AG09319 (cell line): Measurements from ENCODE around the gene FER.

Experiments used
- DNase-seq: peaks from one replicate; pipeline ENCODE4 v3.0.0-alpha.2; 2010; ENCODE audit warnings: low read depth; ENCODE audit errors: extremely low read depth
- TF ChIP-seq, protein P1 (sequence below): IDR thresholded peaks from 2 replicates; pipeline ENCODE4 v1.5.1; 2011; ENCODE audit warnings: low read depth, mild to moderate bottlenecking, inconsistent platforms, low read length, moderate library complexity

FER gene

GRCh38 chr5:109027983-109028607, 280.4 kb downstream of the FER start:
- TF ChIP-seq, protein P1, sequence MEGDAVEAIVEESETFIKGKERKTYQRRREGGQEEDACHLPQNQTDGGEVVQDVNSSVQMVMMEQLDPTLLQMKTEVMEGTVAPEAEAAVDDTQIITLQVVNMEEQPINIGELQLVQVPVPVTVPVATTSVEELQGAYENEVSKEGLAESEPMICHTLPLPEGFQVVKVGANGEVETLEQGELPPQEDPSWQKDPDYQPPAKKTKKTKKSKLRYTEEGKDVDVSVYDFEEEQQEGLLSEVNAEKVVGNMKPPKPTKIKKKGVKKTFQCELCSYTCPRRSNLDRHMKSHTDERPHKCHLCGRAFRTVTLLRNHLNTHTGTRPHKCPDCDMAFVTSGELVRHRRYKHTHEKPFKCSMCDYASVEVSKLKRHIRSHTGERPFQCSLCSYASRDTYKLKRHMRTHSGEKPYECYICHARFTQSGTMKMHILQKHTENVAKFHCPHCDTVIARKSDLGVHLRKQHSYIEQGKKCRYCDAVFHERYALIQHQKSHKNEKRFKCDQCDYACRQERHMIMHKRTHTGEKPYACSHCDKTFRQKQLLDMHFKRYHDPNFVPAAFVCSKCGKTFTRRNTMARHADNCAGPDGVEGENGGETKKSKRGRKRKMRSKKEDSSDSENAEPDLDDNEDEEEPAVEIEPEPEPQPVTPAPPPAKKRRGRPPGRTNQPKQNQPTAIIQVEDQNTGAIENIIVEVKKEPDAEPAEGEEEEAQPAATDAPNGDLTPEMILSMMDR = no peak
- no peak for DNase-seq

- no peak for DNase-seq
- TF ChIP-seq, protein P1 = no peak
These were observed 281.1 kb downstream of the FER start for GRCh38 chr5:109028608-109029299.

DNA sequence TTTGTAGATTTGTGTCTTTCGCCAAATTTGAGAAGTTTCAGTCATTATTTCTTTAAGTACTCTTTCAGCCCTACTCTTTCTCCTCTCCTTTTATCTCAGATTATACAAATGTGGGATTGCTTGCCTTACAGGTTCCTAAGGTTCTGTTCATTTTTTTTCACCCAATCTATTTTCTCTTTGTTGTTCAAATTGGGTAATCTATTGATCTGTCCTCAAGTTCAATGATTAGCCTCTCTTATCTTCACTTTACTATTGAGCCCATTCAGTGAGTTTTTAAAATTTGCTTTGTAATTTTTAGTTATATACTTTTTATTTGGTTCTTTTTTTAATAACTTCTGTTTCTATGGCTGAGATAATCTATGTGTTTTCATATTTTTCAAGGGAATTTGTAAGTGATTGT, 282.1 kb downstream of the FER start:
- TF ChIP-seq, protein P1 = no peak

GRCh38 chr5:109030360-109031143, 282.9 kb downstream of the FER start:
- TF ChIP-seq, protein P1 = no peak
- no peak for DNase-seq

More for the DNA sequence above, 282.1 kb downstream of the FER start:
- DNase-seq = no peak

DNA sequence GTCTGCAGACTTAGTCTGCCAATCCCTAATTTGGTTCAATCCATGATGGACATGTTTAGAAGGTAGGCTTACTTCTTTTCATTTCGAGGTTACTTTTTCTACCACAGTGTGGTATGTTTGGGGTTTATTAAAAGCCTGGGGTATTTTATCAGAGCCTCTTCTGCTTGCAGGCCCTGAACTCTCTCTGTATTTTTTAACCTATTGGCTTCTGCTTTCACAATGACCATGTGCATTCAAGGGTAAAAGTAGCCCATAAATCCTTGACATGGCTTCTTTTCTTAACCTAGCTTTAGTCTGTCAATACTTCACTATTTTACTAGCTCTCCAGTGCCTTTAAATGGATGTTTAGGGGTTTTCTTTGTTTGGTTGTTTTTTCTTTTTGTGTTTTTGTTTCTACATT, 286.6 kb downstream of the FER start:
- TF ChIP-seq, protein P1 = no peak
- no peak for DNase-seq

DNA sequence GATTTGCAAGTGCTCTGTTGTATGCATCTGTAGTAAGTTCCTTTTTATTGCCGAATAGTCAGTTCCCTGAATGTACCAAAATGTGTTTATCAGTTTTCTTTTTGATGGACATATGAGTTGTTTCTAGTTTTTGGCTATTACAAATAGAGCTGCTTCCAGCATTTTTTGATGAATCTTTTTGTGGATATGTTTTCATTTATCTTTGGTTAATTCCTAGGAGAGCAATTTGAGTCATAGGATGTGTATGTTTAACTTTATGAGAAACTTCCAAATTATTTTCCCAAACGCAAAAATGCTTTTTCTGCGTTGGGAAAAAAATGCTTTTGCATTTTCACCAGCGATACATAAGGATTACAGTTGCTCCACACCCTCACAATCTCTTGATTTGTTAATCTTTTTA, 287.7 kb downstream of the FER start:
- no peak for DNase-seq
- TF ChIP-seq, protein P1 = no peak
